ENCODE data around the gene RBMS1.
A peak's percentile ranks its signal among the peaks of the same experiment; 100 is the strongest.
"Not testable (repeated sequence)": the region's sequence is repeated elsewhere in the genome, so short reads cannot be mapped to it uniquely, and the experiment has no call there.

The RBMS1 gene

GRCh38 chr2:160430001-160430344, 63.6 kb downstream of the RBMS1 start:
- no peak for DNase-seq

- peak; percentile 71 for DNase-seq
Measured at GRCh38 chr2:160429248-160430000, 64.2 kb downstream of the RBMS1 start.

GRCh38 chr2:160428405-160428763, 65.2 kb downstream of the RBMS1 start:
- DNase-seq, result no peak

- no peak for DNase-seq
Measured at GRCh38 chr2:160427629-160428404, 65.8 kb downstream of the RBMS1 start.

- no peak for DNase-seq
Measured at GRCh38 chr2:160426604-160427003, 67.0 kb downstream of the RBMS1 start.

GRCh38 chr2:160425434-160426151, 68.0 kb downstream of the RBMS1 start:
- DNase-seq, result no peak

- DNase-seq, result no peak
Measured at GRCh38 chr2:160423126-160423525, 70.5 kb downstream of the RBMS1 start.

- not testable (repeated sequence) for DNase-seq
Measured at GRCh38 chr2:160421646-160422501, 71.7 kb downstream of the RBMS1 start.

- DNase-seq, result no peak
Measured at GRCh38 chr2:160420711-160421110, 72.9 kb downstream of the RBMS1 start.

GRCh38 chr2:160419776-160420505, 73.7 kb downstream of the RBMS1 start:
- no peak for DNase-seq

- DNase-seq, result no peak
Measured at GRCh38 chr2:160418853-160419252, 74.8 kb downstream of the RBMS1 start.

- no peak for DNase-seq
Measured at GRCh38 chr2:160418398-160418765, 75.2 kb downstream of the RBMS1 start.

- DNase-seq, result no peak
Measured at GRCh38 chr2:160417745-160418397, 75.7 kb downstream of the RBMS1 start.

GRCh38 chr2:160415991-160416390, 77.6 kb downstream of the RBMS1 start:
- no peak for DNase-seq

GRCh38 chr2:160411955-160412354, 81.7 kb downstream of the RBMS1 start:
- DNase-seq, result no peak

GRCh38 chr2:160411167-160411566, 82.4 kb downstream of the RBMS1 start:
- no peak for DNase-seq

- DNase-seq, result no peak
Measured at GRCh38 chr2:160409480-160409879, 84.1 kb downstream of the RBMS1 start.

GRCh38 chr2:160408959-160409291, 84.7 kb downstream of the RBMS1 start:
- no peak for DNase-seq

- DNase-seq, result no peak
Measured at GRCh38 chr2:160408173-160408958, 85.2 kb downstream of the RBMS1 start.

- DNase-seq, result peak; percentile 29
Measured at GRCh38 chr2:160407393-160408172, 86.0 kb downstream of the RBMS1 start.

Data from NCI-H2171 treated with DMSO at 0.1 percent for 48 hours (cell line).